ENCODE data around the gene LRP11. TPM values are rescaled to one million over a fixed set of nuclear protein-coding genes. Genes with fewer than 3 reads are reported as not detected.

The LRP11 gene
- total and polyA plus RNA-seq, 4 donors: 15.8 to 39.5 (median 26.5) TPM

DNA sequence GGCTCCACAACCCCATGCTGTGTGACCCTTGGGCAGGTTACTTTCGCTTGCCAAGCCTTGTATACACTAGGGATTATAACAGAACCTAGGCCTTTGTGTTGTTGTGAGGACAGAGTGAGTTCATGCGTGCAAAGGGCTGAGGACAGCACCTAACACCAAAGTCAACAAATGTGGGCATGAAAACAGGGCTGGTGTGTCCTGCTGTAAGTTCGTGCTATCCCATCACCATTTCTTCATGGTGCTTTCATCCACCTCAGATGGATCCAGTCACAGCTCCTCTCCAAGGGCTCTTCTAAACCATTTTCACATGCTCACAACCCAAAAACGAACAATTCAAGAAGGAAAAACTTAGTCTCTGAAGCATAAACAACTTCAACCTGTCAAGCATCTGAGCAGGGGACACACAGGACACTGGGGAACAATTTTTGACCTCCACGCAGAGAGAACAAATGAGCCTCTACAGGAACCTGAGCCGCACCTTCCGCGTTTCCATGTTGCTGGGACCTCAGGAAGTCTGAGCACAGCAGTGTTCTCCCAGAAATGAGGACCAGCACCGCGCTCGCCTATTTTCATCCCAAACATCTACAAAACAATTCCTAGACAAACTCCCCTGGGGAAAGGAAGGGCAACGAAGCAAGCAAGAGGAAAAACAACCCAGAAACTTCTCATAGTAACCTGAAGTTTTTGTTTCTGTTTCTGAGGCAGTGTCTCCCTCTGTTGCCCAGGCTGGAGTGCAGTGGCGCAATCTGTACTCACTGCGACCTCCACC, 3.1 kb downstream of the LRP11 start:
- WGBS, 2 donors: 89 to 92% methylated on average over 14 of the region's 14 CpGs
- DNase-seq: peak in 1 of 3 donors; percentile 12
- no peak overlapping the region for H3K4me3 ChIP-seq
- TF ChIP-seq, protein P1, sequence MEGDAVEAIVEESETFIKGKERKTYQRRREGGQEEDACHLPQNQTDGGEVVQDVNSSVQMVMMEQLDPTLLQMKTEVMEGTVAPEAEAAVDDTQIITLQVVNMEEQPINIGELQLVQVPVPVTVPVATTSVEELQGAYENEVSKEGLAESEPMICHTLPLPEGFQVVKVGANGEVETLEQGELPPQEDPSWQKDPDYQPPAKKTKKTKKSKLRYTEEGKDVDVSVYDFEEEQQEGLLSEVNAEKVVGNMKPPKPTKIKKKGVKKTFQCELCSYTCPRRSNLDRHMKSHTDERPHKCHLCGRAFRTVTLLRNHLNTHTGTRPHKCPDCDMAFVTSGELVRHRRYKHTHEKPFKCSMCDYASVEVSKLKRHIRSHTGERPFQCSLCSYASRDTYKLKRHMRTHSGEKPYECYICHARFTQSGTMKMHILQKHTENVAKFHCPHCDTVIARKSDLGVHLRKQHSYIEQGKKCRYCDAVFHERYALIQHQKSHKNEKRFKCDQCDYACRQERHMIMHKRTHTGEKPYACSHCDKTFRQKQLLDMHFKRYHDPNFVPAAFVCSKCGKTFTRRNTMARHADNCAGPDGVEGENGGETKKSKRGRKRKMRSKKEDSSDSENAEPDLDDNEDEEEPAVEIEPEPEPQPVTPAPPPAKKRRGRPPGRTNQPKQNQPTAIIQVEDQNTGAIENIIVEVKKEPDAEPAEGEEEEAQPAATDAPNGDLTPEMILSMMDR (IDR thresholded peaks at IDR 0.05; ENCODE audit: control extremely low read depth, extremely low read depth): no peak
- peaks cover 0 to 2% (median 0%) of the 10 kb centered on the region in 4 donors for H3K9me3 ChIP-seq (ENCODE audit: control insufficient read depth in 4 of 4, insufficient read depth in 3 of 4, low read length in 3 of 4)
- H3K4me1 ChIP-seq (ENCODE audit: control insufficient read depth in 5 of 5, insufficient read depth in 5 of 5, low read length in 5 of 5): peaks cover 2 to 5% (median 3%) of the 10 kb centered on the region in 5 donors
- H3K27ac ChIP-seq (ENCODE audit: low read depth in 1 of 2, low read length in 1 of 2): no peak overlapping the region
- no peaks in the 10 kb centered on the region for H3K27me3 ChIP-seq (ENCODE audit: control insufficient read depth in 3 of 3, insufficient read depth in 3 of 3, low read length in 2 of 3)
- ATAC-seq (ENCODE audit: insufficient read depth, low FRiP score): no peak
- H3K36me3 ChIP-seq (ENCODE audit: control insufficient read depth in 4 of 4, insufficient read depth in 4 of 4, low read length in 4 of 4): no peaks in the 10 kb centered on the region
- no peak overlapping the region for H3K9ac ChIP-seq (ENCODE audit: insufficient read depth in 1 of 2, low read length in 2 of 2)

GRCh38 chr6:149860513-149860833, 3.7 kb downstream of the LRP11 start:
- DNase-seq: no peak
- WGBS, 2 donors: 95 to 96% methylated on average over 5 of the region's 5 CpGs
- Histone ChIP-seq H3K9ac (ENCODE audit: insufficient read depth in 1 of 2, low read length in 2 of 2) (no peak overlapping the region), H3K9me3 (ENCODE audit: control insufficient read depth in 4 of 4, insufficient read depth in 3 of 4, low read length in 3 of 4) (peaks cover 0 to 2% (median 0%) of the 10 kb centered on the region in 4 donors), H3K27ac (ENCODE audit: low read depth in 1 of 2, low read length in 1 of 2) (no peak overlapping the region), H3K36me3 (ENCODE audit: control insufficient read depth in 4 of 4, insufficient read depth in 4 of 4, low read length in 4 of 4) (no peaks in the 10 kb centered on the region), H3K4me1 (ENCODE audit: control insufficient read depth in 5 of 5, insufficient read depth in 5 of 5, low read length in 5 of 5) (peaks cover 2 to 7% (median 4%) of the 10 kb centered on the region in 5 donors), H3K4me3 (no peak overlapping the region), H3K27me3 (ENCODE audit: control insufficient read depth in 3 of 3, insufficient read depth in 3 of 3, low read length in 2 of 3) (no peaks in the 10 kb centered on the region)
- ATAC-seq (ENCODE audit: insufficient read depth, low FRiP score): no peak
- TF ChIP-seq, protein P1 (IDR thresholded peaks at IDR 0.05; ENCODE audit: control extremely low read depth, extremely low read depth): no peak

- Histone ChIP-seq H3K9ac (ENCODE audit: insufficient read depth in 1 of 2, low read length in 2 of 2) (no peak overlapping the region), H3K36me3 (ENCODE audit: control insufficient read depth in 4 of 4, insufficient read depth in 4 of 4, low read length in 4 of 4) (no peaks in the 10 kb centered on the region), H3K27ac (ENCODE audit: low read depth in 1 of 2, low read length in 1 of 2) (no peak overlapping the region), H3K9me3 (ENCODE audit: control insufficient read depth in 4 of 4, insufficient read depth in 3 of 4, low read length in 3 of 4) (peaks cover 0 to 2% (median 0%) of the 10 kb centered on the region in 4 donors), H3K4me3 (no peak overlapping the region), H3K27me3 (ENCODE audit: control insufficient read depth in 3 of 3, insufficient read depth in 3 of 3, low read length in 2 of 3) (no peaks in the 10 kb centered on the region), H3K4me1 (ENCODE audit: control insufficient read depth in 5 of 5, insufficient read depth in 5 of 5, low read length in 5 of 5) (peaks cover 2 to 12% (median 4%) of the 10 kb centered on the region in 5 donors)
- ATAC-seq (ENCODE audit: insufficient read depth, low FRiP score) (no peak), DNase-seq (no peak)
- WGBS, 2 donors: 90 to 92% methylated on average over 3 of the region's 3 CpGs
- TF ChIP-seq, protein P1 (IDR thresholded peaks at IDR 0.05; ENCODE audit: control extremely low read depth, extremely low read depth): no peak
Observed at GRCh38 chr6:149859938-149860337, 4.2 kb downstream of the LRP11 start.

Measured in lung (tissue), 12 donors.